Stimulated activated memory B cell treated with anti-CD40 and anti-IgM and Interleukin-4, amounts not matched to agents 10 μg/mL and 1 μg/mL and 100 μg/mL, for 72 hours (primary cell): ENCODE data around the gene OR52L1.

Experiments used
- ATAC-seq: fragments of 150-1000 bp; cut with Tn5 transposase; 2 replicates; pipeline ENCODE4 v1.10.0; 2021
- H3K27ac Mint-ChIP-seq: one replicate; pipeline ENCODE4 v1.8.0; 2022; ENCODE audit warnings: mild to moderate bottlenecking, mixed read lengths
- H3K27me3 Mint-ChIP-seq: one replicate; pipeline ENCODE4 v1.8.0; 2022; ENCODE audit warnings: mixed read lengths
- H3K36me3 Mint-ChIP-seq: one replicate; pipeline ENCODE4 v1.8.0; 2022; ENCODE audit warnings: mixed read lengths
- H3K4me1 Mint-ChIP-seq: one replicate; pipeline ENCODE4 v1.8.0; 2022; ENCODE audit warnings: mixed read lengths
- H3K4me3 Mint-ChIP-seq: one replicate; pipeline ENCODE4 v1.8.0; 2022; ENCODE audit warnings: mild to moderate bottlenecking, moderate library complexity, mixed read lengths
- H3K9me3 Mint-ChIP-seq: one replicate; pipeline ENCODE4 v1.8.0; 2022; ENCODE audit warnings: mixed read lengths

Gene OR52L1

DNA sequence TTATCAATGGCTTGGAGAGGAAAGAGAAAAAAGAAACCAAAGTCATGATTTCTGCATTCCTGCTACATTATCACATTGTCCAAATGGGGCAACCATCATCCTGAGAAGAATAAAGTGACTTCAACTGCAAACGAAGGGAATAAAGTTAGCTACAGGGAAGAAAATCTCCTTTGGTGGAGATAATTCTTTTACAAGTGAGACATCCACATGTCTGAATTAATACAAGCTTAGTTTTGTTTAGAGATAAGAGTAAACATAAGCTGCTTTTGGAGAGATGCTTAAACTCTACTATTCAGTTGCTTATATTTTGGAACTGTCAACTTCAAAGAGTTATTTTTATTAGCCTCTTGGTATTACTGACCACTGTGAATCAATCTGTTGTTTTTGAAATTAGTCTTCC lies at the start of gene OR52L1:
Gene OR52L1, minus strand, starts transcription at position 101 of the 400 bp plus-strand sequence. Its CDS starts 55 bp downstream, at position 46.
- Mint-ChIP-seq H3K4me1 (no peaks in the 10 kb centered on the region), H3K36me3 (no peaks in the 10 kb centered on the region), H3K27me3 (peaks cover 21% of the 10 kb centered on the region), H3K27ac (no peak within 1 kb of the TSS), H3K4me3 (no peak within 1 kb of the TSS), H3K9me3 (peaks cover 6% of the 10 kb centered on the region)
- ATAC-seq: no peak

DNA sequence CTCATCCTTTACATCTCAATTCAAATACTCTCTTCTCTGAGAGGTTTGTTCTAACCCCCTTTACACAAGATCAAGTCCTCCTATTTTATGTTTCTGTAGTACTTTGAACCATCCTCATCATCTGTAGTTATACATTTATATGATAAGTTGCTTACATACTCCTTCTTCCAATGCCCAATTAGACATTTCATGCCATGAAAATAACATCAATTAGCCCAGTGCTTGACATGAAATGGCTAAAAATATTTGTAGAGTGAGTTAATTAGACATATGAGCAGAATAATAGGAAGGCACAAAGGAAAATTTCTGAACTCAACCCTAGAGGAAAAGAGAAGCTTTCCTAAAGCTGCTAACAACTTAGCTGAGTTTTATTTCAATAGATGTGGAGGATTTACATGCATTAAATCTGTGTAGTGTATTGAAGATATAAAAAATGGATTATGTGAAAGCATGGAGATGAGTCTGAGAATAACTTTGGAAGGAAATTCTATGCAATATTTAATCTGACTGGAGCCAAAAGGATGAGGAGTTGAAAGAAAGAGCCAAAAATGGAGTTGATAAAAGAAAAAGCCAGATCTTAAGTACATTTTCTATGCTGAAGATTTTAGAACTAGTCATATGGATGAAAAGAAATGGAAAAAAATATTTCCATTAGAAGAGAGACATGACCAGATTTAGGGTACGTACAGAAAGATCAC lies 44.1 kb upstream of the OR52L1 start, which contains the start of gene OR56A1:
Gene OR56A1, minus strand, starts transcription at position 51 of the 698 bp plus-strand sequence. CDS start 3,066 bp downstream, outside the sequence.
- Mint-ChIP-seq H3K27me3 (peaks cover 18% of the 10 kb centered on the region), H3K36me3 (no peaks in the 10 kb centered on the region), H3K27ac (no peak within 1 kb of the TSS), H3K4me3 (no peak within 1 kb of the TSS), H3K9me3 (no peaks in the 10 kb centered on the region), H3K4me1 (no peaks in the 10 kb centered on the region)
- no peak for ATAC-seq

DNA sequence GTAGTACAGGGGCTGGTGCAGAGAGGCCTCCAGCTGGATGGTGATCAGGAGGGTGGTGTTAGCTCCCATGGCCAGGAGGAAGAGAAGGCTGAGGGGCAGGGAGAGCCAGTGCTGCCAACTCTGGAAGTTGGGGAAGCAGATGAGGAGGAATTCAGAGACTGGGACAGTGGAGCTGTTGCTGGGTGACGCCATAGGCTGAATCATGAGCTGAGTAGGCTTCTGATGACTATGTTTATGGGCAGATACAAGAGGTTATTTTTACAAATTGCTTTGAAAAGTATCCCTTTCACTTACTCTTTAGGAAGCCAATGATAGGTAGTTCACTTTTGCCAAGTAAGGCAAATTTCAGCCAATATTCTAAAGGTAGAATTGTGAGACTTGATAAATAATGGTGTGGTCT lies 40.7 kb upstream of the OR52L1 start:
- no peak overlapping the region for H3K4me3 Mint-ChIP-seq
- no peak overlapping the region for H3K27ac Mint-ChIP-seq
- peaks cover 17% of the 10 kb centered on the region for H3K27me3 Mint-ChIP-seq
- H3K36me3 Mint-ChIP-seq: no peaks in the 10 kb centered on the region
- peak; percentile 20 for ATAC-seq
- no peaks in the 10 kb centered on the region for H3K4me1 Mint-ChIP-seq
- H3K9me3 Mint-ChIP-seq: no peaks in the 10 kb centered on the region

DNA sequence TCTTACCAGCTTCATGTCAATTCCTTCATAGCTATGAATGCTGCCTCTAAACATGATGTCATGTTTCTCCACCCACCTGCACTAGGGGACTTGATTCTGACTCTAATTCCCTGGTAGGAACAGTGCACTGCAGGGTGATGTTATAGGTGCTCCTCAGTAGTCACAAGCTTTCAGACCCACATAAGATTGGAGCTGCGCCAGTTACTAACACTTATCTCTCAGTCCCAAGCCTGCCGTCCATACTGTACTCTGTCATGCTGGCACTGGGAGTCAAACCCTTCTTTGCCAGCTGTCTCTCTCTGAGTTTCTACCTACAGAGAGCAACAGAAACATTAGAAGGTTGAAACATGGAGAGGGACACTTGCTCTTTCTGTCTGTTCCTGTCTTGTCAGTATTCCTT lies 38.3 kb upstream of the OR52L1 start:
- no peak for ATAC-seq
- peaks cover 17% of the 10 kb centered on the region for H3K27me3 Mint-ChIP-seq

DNA sequence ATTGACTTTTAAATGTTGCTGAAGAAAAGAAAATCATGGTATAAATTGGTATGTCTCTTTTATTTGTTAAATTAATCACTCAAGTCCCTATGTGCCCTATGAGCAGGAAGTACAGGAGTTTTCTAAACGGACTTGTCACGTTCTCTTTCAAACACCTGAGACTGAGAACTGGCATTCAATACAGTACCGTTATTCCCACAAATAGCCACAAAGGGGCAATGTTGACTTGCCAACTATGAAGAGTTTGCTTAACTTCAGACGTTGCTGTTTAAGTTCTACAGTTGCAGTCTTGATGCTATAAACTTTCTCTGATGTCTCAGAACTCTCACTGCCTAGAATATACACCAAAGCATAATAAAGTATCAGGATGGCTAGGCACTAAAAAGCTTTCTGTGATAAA lies 36.2 kb upstream of the OR52L1 start:
- H3K9me3 Mint-ChIP-seq: no peaks in the 10 kb centered on the region
- peaks cover 17% of the 10 kb centered on the region for H3K27me3 Mint-ChIP-seq
- H3K36me3 Mint-ChIP-seq: no peaks in the 10 kb centered on the region
- ATAC-seq: no peak
- no peak overlapping the region for H3K27ac Mint-ChIP-seq
- no peak overlapping the region for H3K4me3 Mint-ChIP-seq
- H3K4me1 Mint-ChIP-seq: no peaks in the 10 kb centered on the region

More for the DNA sequence above, 38.3 kb upstream of the OR52L1 start:
- H3K4me1 Mint-ChIP-seq: no peaks in the 10 kb centered on the region
- no peak overlapping the region for H3K27ac Mint-ChIP-seq
- no peaks in the 10 kb centered on the region for H3K9me3 Mint-ChIP-seq
- no peaks in the 10 kb centered on the region for H3K36me3 Mint-ChIP-seq
- H3K4me3 Mint-ChIP-seq: no peak overlapping the region

DNA sequence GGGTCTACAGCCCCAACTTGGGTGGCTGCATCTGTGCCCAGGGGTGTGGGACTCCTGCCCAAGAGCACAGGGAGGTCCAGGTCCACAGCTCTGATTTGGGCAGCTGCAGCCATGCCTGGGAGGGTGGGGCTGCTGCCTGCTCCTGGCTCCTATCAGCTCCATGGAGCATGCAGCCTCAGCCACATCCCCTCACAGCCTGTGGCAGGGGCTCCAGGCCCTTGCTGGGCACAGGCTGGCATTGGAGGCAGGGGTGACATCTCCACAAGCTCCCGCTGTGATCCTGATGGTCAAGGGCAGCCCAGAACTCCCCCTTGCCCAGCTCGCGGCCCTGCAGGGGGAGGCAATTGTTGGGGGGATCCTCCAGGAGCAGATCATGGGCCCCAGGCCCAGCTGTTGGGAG lies 26.3 kb upstream of the OR52L1 start:
- H3K36me3 Mint-ChIP-seq: no peaks in the 10 kb centered on the region
- no peak overlapping the region for H3K27ac Mint-ChIP-seq
- peaks cover 22% of the 10 kb centered on the region for H3K27me3 Mint-ChIP-seq
- ATAC-seq: no peak
- no peak overlapping the region for H3K4me3 Mint-ChIP-seq
- peaks cover 8% of the 10 kb centered on the region for H3K9me3 Mint-ChIP-seq
- H3K4me1 Mint-ChIP-seq: no peaks in the 10 kb centered on the region

DNA sequence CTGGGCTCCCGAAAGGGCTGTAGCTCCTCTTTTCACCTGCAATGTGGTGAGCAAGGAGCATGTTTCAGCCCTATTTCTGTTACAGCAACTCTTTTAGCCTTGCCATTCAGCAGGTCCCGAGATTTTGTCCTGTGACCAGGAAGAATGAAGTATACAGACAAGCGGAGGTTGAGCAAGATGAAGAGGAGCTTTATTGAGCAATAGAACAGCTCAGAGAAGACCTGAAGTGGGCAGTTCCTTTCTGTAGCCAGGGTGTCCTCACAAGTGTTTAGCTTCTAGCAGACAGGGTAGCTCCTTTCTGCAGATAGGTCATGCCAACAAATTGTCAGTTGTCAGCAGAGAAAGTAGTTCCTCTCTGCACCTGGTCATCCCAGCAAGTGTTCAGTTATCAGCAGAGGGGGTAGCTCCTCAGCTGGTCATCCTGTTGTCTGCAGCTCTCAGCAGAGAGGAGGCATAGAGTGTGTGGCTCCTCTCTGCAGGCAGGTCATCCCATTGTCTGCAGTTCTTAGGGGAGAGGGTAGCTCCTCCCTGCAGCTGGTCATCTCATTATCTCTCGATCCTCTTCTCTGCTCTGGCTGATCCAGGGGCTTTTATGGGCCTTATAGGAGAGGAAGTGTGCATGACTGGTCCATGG lies 25.4 kb upstream of the OR52L1 start:
- ATAC-seq: no peak
- Mint-ChIP-seq H3K9me3 (peaks cover 4% of the 10 kb centered on the region), H3K4me1 (no peaks in the 10 kb centered on the region), H3K36me3 (no peaks in the 10 kb centered on the region), H3K4me3 (no peak overlapping the region), H3K27me3 (peaks cover 22% of the 10 kb centered on the region), H3K27ac (no peak overlapping the region)

DNA sequence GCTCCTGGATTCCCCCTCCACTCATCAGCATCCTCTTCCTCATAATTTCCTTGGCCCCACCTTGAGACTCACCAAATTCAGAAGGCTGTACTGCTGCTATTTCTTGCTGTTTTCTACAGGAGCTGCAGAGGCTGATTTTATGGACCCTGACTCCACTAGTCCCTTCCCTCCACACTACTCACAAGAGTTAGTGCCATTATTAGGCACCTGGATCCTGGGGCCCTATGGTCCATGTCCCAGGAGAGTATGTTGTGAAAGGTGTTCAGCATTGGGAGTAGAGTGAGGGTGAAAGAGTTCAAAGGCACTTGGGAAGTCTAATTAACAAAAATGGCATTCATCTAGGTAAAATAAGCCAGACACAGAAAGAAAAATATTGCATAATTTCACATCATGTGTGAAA lies 20.1 kb upstream of the OR52L1 start, which contains the start of gene OR56A4:
Gene OR56A4, minus strand, starts transcription at position 101 of the 400 bp plus-strand sequence. CDS start 3,954 bp downstream, outside the sequence.
- no peaks in the 10 kb centered on the region for H3K36me3 Mint-ChIP-seq

DNA sequence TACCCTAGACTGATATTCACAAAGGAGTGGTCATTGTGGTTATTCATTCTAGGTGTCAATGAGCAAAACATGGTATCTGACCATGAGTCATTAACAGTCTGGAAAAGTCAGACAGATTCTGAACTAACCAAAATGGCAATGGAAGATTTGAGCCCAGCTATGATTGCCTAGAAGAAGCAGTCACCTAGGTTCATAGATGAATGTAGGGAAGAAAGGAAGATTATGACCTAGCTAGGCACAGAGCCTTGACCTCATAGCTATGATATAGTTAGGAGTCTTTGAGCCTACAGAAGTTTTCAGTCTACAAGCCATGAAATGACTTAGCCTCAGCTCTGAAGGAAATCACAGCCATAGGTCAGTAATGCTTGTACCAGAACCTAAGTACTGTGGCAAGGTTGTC lies 19.6 kb upstream of the OR52L1 start:
- Mint-ChIP-seq H3K36me3 (no peaks in the 10 kb centered on the region), H3K4me1 (no peaks in the 10 kb centered on the region), H3K9me3 (no peaks in the 10 kb centered on the region), H3K27ac (no peak overlapping the region), H3K27me3 (peaks cover 28% of the 10 kb centered on the region), H3K4me3 (no peak overlapping the region)
- no peak for ATAC-seq

More for the DNA sequence above, 20.1 kb upstream of the OR52L1 start, which contains the start of gene OR56A4:
- Mint-ChIP-seq H3K27me3 (peaks cover 28% of the 10 kb centered on the region), H3K27ac (no peak within 1 kb of the TSS), H3K4me3 (no peak within 1 kb of the TSS), H3K4me1 (no peaks in the 10 kb centered on the region), H3K9me3 (no peaks in the 10 kb centered on the region)
- ATAC-seq: no peak

DNA sequence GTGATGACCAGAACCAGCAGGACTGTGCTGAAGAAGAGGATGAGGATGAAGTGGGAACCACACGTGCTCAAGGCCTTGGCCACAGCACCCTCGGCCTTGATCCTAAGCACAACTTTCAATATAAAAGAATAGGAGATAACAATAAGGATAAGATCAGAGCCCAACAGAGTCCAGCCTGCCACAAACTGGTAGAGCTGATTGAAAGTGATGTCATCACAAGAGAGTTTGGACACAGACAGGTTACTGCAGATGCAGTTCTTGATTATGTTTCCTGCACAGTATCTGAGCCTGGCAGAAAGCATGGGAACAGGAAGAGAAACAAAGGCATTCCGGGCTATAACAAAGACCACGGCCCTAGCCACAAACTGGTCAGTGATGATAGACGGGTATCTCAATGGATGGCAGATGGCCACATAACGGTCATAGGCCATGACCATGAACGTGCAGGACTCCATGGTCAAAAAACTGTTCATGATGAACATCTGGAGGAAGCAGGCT lies 15.5 kb upstream of the OR52L1 start:
- H3K36me3 Mint-ChIP-seq: no peaks in the 10 kb centered on the region
- ATAC-seq: no peak
- peaks cover 17% of the 10 kb centered on the region for H3K27me3 Mint-ChIP-seq
- no peaks in the 10 kb centered on the region for H3K9me3 Mint-ChIP-seq
- no peaks in the 10 kb centered on the region for H3K4me1 Mint-ChIP-seq
- no peak overlapping the region for H3K27ac Mint-ChIP-seq
- no peak overlapping the region for H3K4me3 Mint-ChIP-seq

DNA sequence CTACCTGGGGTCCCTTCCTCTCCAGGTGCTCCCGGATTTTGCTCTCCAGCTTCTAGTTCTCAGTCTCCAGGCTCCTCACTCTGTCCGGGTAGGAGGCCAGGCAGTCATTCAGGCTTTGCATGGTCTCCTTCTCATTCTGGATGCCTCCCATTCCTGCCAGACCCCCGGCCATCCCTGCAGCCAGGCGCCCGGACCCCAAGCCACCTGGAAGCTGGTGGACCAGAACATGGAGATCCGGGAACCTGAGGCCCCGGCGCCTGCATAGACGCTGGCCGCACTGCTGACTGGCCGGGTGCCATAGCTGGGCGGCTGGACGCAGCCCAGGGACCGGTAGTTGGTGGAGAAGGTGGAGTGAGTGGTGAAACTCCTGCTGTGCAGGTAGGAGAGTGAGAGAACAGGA lies 8.0 kb upstream of the OR52L1 start:
- no peaks in the 10 kb centered on the region for H3K9me3 Mint-ChIP-seq
- H3K27me3 Mint-ChIP-seq: peaks cover 9% of the 10 kb centered on the region
- no peaks in the 10 kb centered on the region for H3K4me1 Mint-ChIP-seq
- H3K36me3 Mint-ChIP-seq: no peaks in the 10 kb centered on the region
- no peak overlapping the region for H3K27ac Mint-ChIP-seq
- ATAC-seq: no peak
- no peak overlapping the region for H3K4me3 Mint-ChIP-seq

DNA sequence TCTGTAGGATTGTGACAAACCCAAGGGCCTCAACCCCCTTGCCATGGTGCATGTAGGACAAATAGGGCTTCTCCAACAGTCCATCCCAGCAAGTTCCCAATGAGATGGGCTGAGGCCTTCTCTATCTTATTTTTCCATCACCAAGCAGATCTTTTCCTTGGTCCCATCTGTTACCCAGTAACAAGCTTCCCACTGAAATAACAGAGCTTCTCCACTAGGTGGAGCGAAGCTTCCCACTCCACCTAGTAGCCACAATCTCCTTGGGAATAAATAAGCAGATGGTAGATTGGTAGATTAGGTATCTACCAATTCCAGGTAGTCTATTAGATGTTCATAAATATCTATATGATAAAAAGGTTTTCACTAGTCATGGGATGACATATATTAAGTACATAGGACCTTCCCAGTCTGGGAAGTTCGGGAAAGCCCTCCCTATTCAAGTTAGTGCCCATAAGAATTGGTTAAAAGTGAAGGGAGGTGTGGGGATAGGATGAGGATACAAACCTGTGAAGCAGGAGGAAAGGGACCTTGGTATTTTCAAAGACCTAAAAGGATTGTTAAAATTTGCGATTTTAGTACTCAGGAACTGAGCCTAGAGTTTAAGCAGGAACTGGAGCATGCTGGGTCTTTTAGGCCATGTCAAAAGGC lies 5.9 kb upstream of the OR52L1 start:
- Mint-ChIP-seq H3K4me1 (no peaks in the 10 kb centered on the region), H3K9me3 (peaks cover under 1% of the 10 kb centered on the region), H3K27ac (no peak overlapping the region), H3K36me3 (no peaks in the 10 kb centered on the region), H3K27me3 (peaks cover 3% of the 10 kb centered on the region), H3K4me3 (no peak overlapping the region)
- ATAC-seq: no peak

DNA sequence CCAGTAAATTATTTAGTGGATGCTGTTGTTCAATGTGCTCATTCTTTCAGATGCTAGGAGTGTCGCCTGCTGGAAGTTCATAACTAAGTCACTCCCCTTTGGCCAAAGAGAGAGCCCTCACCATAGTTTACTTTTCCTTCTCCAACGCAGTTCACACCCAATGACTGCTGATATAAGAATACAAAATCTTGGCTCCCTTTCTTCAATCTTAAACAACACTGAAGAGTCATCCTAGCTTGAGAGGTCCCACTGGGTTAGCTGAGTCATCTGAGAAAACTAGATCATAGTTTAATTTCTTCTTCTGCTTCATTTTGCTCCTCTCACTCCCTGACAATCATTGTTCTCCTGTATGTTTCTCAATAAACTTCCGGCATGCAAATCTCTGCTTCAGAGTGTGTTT lies 5.4 kb upstream of the OR52L1 start:
- H3K9me3 Mint-ChIP-seq: peaks cover 3% of the 10 kb centered on the region
- H3K27ac Mint-ChIP-seq: no peak overlapping the region
- H3K36me3 Mint-ChIP-seq: no peaks in the 10 kb centered on the region
- peaks cover 9% of the 10 kb centered on the region for H3K27me3 Mint-ChIP-seq
- H3K4me3 Mint-ChIP-seq: no peak overlapping the region
- no peaks in the 10 kb centered on the region for H3K4me1 Mint-ChIP-seq
- no peak for ATAC-seq

DNA sequence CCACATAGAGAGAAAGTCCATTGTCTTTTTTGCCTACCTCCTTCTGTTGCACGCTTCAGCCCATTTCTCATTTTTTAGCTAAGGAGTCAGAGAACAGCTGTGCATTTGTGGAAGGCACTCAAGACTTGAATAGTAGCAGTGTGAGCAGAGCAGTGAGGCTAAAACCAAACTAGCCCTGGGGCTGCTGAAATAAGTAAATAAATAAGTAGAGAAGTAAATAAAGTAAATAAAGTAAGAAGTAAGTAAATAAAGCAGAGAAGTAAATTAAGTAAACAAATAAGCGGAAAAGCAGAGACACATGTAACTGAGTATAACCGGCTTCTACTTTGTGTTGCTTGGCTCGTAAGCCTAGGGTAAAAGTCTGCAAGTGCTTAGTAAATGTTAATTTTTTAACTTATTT lies 2.4 kb upstream of the OR52L1 start:
- Mint-ChIP-seq H3K36me3 (no peaks in the 10 kb centered on the region), H3K4me3 (no peak overlapping the region), H3K27me3 (peaks cover 9% of the 10 kb centered on the region), H3K4me1 (no peaks in the 10 kb centered on the region), H3K9me3 (peaks cover 3% of the 10 kb centered on the region), H3K27ac (no peak overlapping the region)
- no peak for ATAC-seq

DNA sequence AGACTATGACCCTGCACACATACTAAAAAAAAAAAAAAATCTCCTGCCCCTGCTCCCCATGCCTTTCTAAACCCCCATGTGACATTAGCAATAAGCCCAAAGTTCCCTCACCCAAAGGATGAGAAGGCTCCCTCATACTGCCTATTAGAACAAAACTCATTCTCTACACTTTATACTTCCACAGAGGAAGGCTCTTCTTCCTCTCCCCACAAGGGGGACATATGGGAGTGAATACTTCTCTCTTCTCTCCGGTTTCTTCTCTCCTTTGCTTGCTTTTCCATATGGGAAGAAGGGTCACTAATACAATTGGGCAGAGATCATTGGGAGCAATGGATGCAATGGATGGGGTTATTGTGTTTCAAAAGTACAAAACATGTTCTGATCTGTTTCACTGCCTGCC lies 3.3 kb downstream of the OR52L1 start:
- no peak for ATAC-seq
- Mint-ChIP-seq H3K27ac (no peak overlapping the region), H3K27me3 (peaks cover 21% of the 10 kb centered on the region), H3K4me3 (no peak overlapping the region), H3K9me3 (peaks cover 8% of the 10 kb centered on the region), H3K4me1 (no peaks in the 10 kb centered on the region), H3K36me3 (no peaks in the 10 kb centered on the region)
